ENCODE data around the gene SUSD2.

SUSD2 gene

DNA sequence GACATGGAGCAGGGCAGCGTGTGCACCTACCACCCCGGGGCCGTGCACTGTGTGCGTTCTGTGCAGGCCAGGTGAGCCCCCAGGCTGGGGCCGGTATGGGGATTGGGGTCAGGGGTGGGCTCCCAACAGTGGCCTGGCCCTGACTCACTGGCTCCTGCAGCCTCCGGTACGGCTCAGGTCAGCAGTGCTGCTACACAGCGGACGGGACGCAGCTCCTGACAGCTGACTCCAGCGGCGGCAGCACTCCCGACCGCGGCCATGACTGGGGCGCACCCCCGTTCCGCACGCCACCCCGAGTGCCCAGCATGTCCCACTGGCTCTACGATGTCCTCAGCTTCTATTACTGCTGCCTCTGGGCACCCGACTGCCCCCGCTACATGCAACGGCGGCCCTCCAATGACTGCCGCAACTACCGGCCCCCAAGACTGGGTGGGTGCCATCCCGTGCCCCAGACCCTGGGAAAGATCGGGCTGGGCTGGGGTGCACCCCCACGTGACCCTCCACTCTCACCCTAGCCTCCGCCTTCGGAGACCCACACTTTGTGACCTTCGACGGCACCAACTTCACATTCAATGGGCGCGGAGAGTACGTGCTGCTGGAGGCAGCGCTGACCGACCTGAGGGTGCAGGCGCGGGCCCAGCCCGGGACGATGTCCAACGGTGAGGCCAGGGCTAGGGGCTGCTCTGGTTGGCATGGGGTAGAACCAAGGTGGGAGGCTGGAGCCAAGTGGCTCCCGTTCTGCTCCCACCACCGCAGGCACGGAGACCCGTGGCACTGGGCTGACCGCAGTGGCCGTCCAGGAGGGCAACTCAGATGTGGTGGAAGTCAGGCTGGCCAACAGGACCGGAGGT lies 4.4 kb downstream of the SUSD2 start:
- TF ChIP-seq, protein P1, sequence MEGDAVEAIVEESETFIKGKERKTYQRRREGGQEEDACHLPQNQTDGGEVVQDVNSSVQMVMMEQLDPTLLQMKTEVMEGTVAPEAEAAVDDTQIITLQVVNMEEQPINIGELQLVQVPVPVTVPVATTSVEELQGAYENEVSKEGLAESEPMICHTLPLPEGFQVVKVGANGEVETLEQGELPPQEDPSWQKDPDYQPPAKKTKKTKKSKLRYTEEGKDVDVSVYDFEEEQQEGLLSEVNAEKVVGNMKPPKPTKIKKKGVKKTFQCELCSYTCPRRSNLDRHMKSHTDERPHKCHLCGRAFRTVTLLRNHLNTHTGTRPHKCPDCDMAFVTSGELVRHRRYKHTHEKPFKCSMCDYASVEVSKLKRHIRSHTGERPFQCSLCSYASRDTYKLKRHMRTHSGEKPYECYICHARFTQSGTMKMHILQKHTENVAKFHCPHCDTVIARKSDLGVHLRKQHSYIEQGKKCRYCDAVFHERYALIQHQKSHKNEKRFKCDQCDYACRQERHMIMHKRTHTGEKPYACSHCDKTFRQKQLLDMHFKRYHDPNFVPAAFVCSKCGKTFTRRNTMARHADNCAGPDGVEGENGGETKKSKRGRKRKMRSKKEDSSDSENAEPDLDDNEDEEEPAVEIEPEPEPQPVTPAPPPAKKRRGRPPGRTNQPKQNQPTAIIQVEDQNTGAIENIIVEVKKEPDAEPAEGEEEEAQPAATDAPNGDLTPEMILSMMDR (conservative IDR thresholded peaks at IDR 0.05; ENCODE audit: low read depth, low read length), result no peak
- H3K4me3 ChIP-seq (ENCODE audit: low read length), result no peak overlapping the region

GRCh38 chr22:24186352-24186740 lies 5.1 kb downstream of the SUSD2 start:
- DNase-seq (ENCODE audit: low read depth), result no peak
- TF ChIP-seq, protein P1 (conservative IDR thresholded peaks at IDR 0.05; ENCODE audit: low read depth, low read length), result no peak
- no peak overlapping the region for H3K4me3 ChIP-seq (ENCODE audit: low read length)

More for the DNA sequence above, 4.4 kb downstream of the SUSD2 start:
- DNase-seq (ENCODE audit: low read depth), result no peak

DNA sequence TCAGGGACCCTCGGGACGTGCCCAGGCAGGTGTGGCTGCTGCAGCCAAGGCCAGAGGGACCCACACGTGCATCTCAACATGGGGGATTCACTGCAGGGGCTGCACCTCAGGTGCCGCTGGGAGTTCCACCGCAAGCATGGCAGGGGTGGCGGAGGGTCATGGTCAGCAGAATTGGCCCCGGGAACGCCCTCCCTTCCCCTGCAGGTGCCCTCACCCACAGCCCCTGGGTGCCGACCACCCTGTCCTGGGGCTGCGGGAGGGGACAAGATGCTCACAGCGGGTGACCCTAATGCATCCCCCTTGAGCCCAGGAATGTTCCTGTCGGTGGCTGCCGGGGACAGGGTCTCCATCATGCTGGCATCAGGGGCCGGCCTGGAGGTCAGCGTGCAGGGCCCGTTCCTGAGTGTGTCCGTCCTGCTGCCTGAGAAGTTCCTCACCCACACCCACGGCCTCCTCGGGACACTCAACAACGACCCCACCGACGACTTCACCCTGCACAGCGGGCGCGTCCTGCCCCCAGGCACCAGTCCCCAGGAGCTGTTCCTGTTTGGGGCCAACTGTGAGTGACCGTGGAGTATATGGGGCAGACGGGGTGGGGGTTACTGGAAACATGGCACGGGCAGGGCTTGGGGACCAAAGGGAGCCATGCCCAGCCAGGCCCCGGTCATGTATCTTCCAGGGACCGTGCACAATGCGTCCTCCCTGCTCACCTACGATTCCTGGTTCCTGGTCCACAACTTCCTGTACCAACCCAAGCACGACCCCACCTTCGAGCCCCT lies 5.8 kb downstream of the SUSD2 start:
- DNase-seq (ENCODE audit: low read depth), result no peak
- no peak overlapping the region for H3K4me3 ChIP-seq (ENCODE audit: low read length)
- TF ChIP-seq, protein P1 (conservative IDR thresholded peaks at IDR 0.05; ENCODE audit: low read depth, low read length), result no peak

- H3K4me3 ChIP-seq (ENCODE audit: low read length), result no peak overlapping the region
- DNase-seq (ENCODE audit: low read depth), result no peak
- TF ChIP-seq, protein P1 (conservative IDR thresholded peaks at IDR 0.05; ENCODE audit: low read depth, low read length), result no peak
Observed at GRCh38 chr22:24187731-24188644, 6.7 kb downstream of the SUSD2 start.

GRCh38 chr22:24188705-24189248 lies 7.5 kb downstream of the SUSD2 start:
- no peak overlapping the region for H3K4me3 ChIP-seq (ENCODE audit: low read length)
- DNase-seq (ENCODE audit: low read depth), result no peak
- TF ChIP-seq, protein P1 (conservative IDR thresholded peaks at IDR 0.05; ENCODE audit: low read depth, low read length), result no peak
